IMR-90 (cell line): ENCODE results near the gene LTO1. TPM values are rescaled to one million over a fixed set of nuclear protein-coding genes. Genes with fewer than 3 reads are reported as not detected.

Experiments used
- ATAC-seq: fragments of 200-7000 bp; cut with Tn5 transposase; 2 replicates; pipeline ENCODE4 v1.9.1; 2020; ENCODE audit warnings: low read depth, mild to moderate bottlenecking, moderate library complexity
- BruUV-seq: library from RNA; stranded (reverse); fragments of 400-500 nt; replicated peaks from 2 replicates; lab custom pipeline; 2021; lab: Mats Ljungman, UMichigan
- CTCF ChIA-PET: fragments of 300-600 bp; formaldehyde crosslinking; extraction: SDS; loops from one replicate; lab custom pipeline; 2021; ENCODE audit warnings: antibody characterized with exemption; lab: Yijun Ruan, JAX
- POLR2A ChIA-PET: fragments of 300-600 bp; sonication (Branson Sonifier 250); formaldehyde crosslinking; loops from one replicate; lab custom pipeline; 2022; ENCODE audit warnings: antibody characterized with exemption; ENCODE audit not compliant: unreplicated experiment; lab: Charles Lee
- DNase-seq: peaks from one replicate; pipeline ENCODE4 v3.0.0; 2013
- H2AFZ ChIP-seq: replicated peaks from 2 replicates; pipeline ENCODE3; 2013; ENCODE audit warnings: low read length, mild to moderate bottlenecking; ENCODE audit not compliant: poor library complexity
- H2AK5ac ChIP-seq: 2 replicates; pipeline ENCODE4 v1.6.1; 2013; ENCODE audit warnings: low read depth, low read length, inconsistent platforms
- H2AK9ac ChIP-seq: replicated peaks from 2 replicates; pipeline ENCODE3; 2013; ENCODE audit warnings: mild to moderate bottlenecking, low read depth, low read length, moderate library complexity; ENCODE audit not compliant: poor library complexity
- H2BK120ac ChIP-seq: 2 replicates; pipeline ENCODE4 v1.6.1; 2013; ENCODE audit warnings: low read depth, low read length, inconsistent platforms
- H2BK15ac ChIP-seq: 3 replicates; pipeline ENCODE4 v1.6.1; 2013; ENCODE audit warnings: low read depth, low read length, inconsistent platforms
- H2BK20ac ChIP-seq: 2 replicates; pipeline ENCODE4 v1.6.1; 2013; ENCODE audit warnings: low read depth, mild to moderate bottlenecking, inconsistent platforms, low read length, moderate library complexity
- H2BK5ac ChIP-seq: 2 replicates; pipeline ENCODE4 v1.6.1; 2013; ENCODE audit warnings: mild to moderate bottlenecking, low read depth, low read length, inconsistent platforms; ENCODE audit not compliant: poor library complexity, severe bottlenecking
- H3K14ac ChIP-seq: replicated peaks from 2 replicates; pipeline ENCODE4 v1.6.1; 2013; ENCODE audit warnings: low read depth, low read length, inconsistent platforms
- H3K18ac ChIP-seq: 2 replicates; pipeline ENCODE4 v1.6.1; 2013; ENCODE audit warnings: low read depth, low read length, control low read depth
- H3K23ac ChIP-seq: 2 replicates; pipeline ENCODE4 v1.6.1; 2013; ENCODE audit warnings: low read depth, low read length, inconsistent platforms
- H3K27ac ChIP-seq: 2 replicates; pipeline ENCODE4 v1.5.1; 2013; ENCODE audit warnings: mild to moderate bottlenecking, control low read depth, low read length; ENCODE audit not compliant: insufficient read depth
- H3K27me3 ChIP-seq: 2 replicates; pipeline ENCODE4 v1.6.1; 2013; ENCODE audit warnings: low read length; ENCODE audit not compliant: control insufficient read depth, insufficient read depth
- H3K36me3 ChIP-seq: 2 replicates; pipeline ENCODE4 v1.6.1; 2013; ENCODE audit warnings: low read length, mixed read lengths; ENCODE audit not compliant: control insufficient read depth, insufficient read depth
- H3K4ac ChIP-seq: 2 replicates; pipeline ENCODE4 v1.6.1; 2013; ENCODE audit warnings: low read depth, low read length, inconsistent platforms
- H3K4me1 ChIP-seq: 2 replicates; pipeline ENCODE4 v1.6.1; 2013; ENCODE audit warnings: low read length, mixed read lengths; ENCODE audit not compliant: control insufficient read depth, insufficient read depth
- H3K4me2 ChIP-seq: 2 replicates; pipeline ENCODE4 v1.6.1; 2013; ENCODE audit warnings: low read depth, mild to moderate bottlenecking, control low read depth, low read length, moderate library complexity
- H3K4me3 ChIP-seq: 2 replicates; pipeline ENCODE4 v1.5.1; 2013; ENCODE audit warnings: low read depth, mild to moderate bottlenecking, control low read depth, low read length, moderate library complexity; ENCODE audit not compliant: insufficient read depth
- H3K56ac ChIP-seq: 2 replicates; pipeline ENCODE4 v1.6.1; 2013; ENCODE audit warnings: low read length, inconsistent platforms; ENCODE audit not compliant: insufficient read depth; ENCODE audit errors: extremely low read depth
- H3K79me1 ChIP-seq, 2 experiments: 2 replicates each; pipeline ENCODE4 v1.6.1; 2013; ENCODE audit warnings: low read length in 2 of 2, inconsistent platforms in 1 of 2, low read depth in 1 of 2
- H3K9ac ChIP-seq: 2 replicates; pipeline ENCODE4 v1.6.1; 2013; ENCODE audit warnings: low read depth, low read length, control low read depth
- H3K9me1 ChIP-seq: 2 replicates; pipeline ENCODE4 v1.6.1; 2013; ENCODE audit warnings: low read length, inconsistent platforms; ENCODE audit not compliant: insufficient read depth
- H3K9me3 ChIP-seq: 2 replicates; pipeline ENCODE4 v1.6.1; 2013; ENCODE audit warnings: low read length; ENCODE audit not compliant: control insufficient read depth, insufficient read depth
- H4K20me1 ChIP-seq: 2 replicates; pipeline ENCODE4 v1.6.1; 2013; ENCODE audit warnings: low read length, inconsistent platforms; ENCODE audit not compliant: insufficient read depth
- H4K5ac ChIP-seq: 2 replicates; pipeline ENCODE4 v1.6.1; 2013; ENCODE audit warnings: mild to moderate bottlenecking, low read depth, low read length, control low read depth
- H4K8ac ChIP-seq, 2 experiments: 2 replicates each; pipeline ENCODE4 v1.6.1; 2013; ENCODE audit warnings: low read depth in 2 of 2, low read length in 2 of 2, control low read depth in 1 of 2, inconsistent platforms in 1 of 2
- H4K91ac ChIP-seq: 2 replicates; pipeline ENCODE4 v1.6.1; 2013; ENCODE audit warnings: low read depth, low read length, inconsistent platforms; ENCODE audit not compliant: insufficient read depth
- BHLHE40 ChIP-seq: fragments of 150-350 bp; IDR thresholded peaks from 2 replicates; pipeline ENCODE4 v1.6.1; 2016; ENCODE audit warnings: mild to moderate bottlenecking, low read depth, low read length
- CEBPB ChIP-seq: IDR thresholded peaks from 2 replicates; pipeline ENCODE4 v1.6.1; 2012; ENCODE audit warnings: low read depth, low read length, improper control_type of control experiment
- CHD1 ChIP-seq: IDR thresholded peaks from 2 replicates; pipeline ENCODE4 v1.6.1; 2012; ENCODE audit warnings: low read depth, low read length, improper control_type of control experiment
- CTCF ChIP-seq: conservative IDR thresholded peaks from 2 replicates; pipeline ENCODE4 v1.5.1; 2012; ENCODE audit warnings: mild to moderate bottlenecking, low read depth, low read length, improper control_type of control experiment
- ELK1 ChIP-seq: fragments of 150-350 bp; IDR thresholded peaks from 2 replicates; pipeline ENCODE4 v1.6.1; 2016; ENCODE audit warnings: low read depth, mild to moderate bottlenecking, low read length, moderate library complexity, borderline replicate concordance
- FOS ChIP-seq: fragments of 150-350 bp; IDR thresholded peaks from 2 replicates; pipeline ENCODE4 v1.6.1; 2016; ENCODE audit warnings: low read depth, low read length
- MAFK ChIP-seq: IDR thresholded peaks from 2 replicates; pipeline ENCODE4 v1.6.1; 2012; ENCODE audit warnings: low read depth, low read length, improper control_type of control experiment
- MAZ ChIP-seq: IDR thresholded peaks from 2 replicates; pipeline ENCODE4 v1.6.1; 2012; ENCODE audit warnings: low read depth, mild to moderate bottlenecking, low read length, improper control_type of control experiment, moderate library complexity, borderline replicate concordance
- MXI1 ChIP-seq: IDR thresholded peaks from 2 replicates; pipeline ENCODE4 v1.6.1; 2012; ENCODE audit warnings: low read depth, mild to moderate bottlenecking, low read length, moderate library complexity, borderline replicate concordance
- NFE2L2 ChIP-seq: fragments of 150-350 bp; IDR thresholded peaks from 2 replicates; pipeline ENCODE4 v1.6.1; 2016; ENCODE audit warnings: low read depth, mild to moderate bottlenecking, low read length
- POLR2A ChIP-seq: IDR thresholded peaks from 2 replicates; pipeline ENCODE4 v1.6.1; 2012; ENCODE audit warnings: mild to moderate bottlenecking, low read depth, low read length
- RAD21 ChIP-seq: IDR thresholded peaks from 2 replicates; pipeline ENCODE4 v1.6.1; 2012; ENCODE audit warnings: low read length, improper control_type of control experiment
- RCOR1 ChIP-seq: IDR thresholded peaks from 2 replicates; pipeline ENCODE4 v1.6.1; 2012; ENCODE audit warnings: mild to moderate bottlenecking, low read length, improper control_type of control experiment; ENCODE audit not compliant: insufficient replicate concordance
- RFX5 ChIP-seq: IDR thresholded peaks from 2 replicates; pipeline ENCODE4 v1.8.0; 2012; ENCODE audit warnings: low read depth, mild to moderate bottlenecking, low read length, moderate library complexity
- SMC3 ChIP-seq: fragments of 150-350 bp; IDR thresholded peaks from 2 replicates; pipeline ENCODE4 v1.6.1; 2016; ENCODE audit warnings: low read depth, mild to moderate bottlenecking, antibody characterized with exemption, low read length, moderate library complexity
- USF2 ChIP-seq: fragments of 150-350 bp; IDR thresholded peaks from 2 replicates; pipeline ENCODE4 v1.6.1; 2017; ENCODE audit warnings: mild to moderate bottlenecking, antibody characterized with exemption, low read length, low read depth
- WGBS, 2 experiments: methylation state at CpG; one replicate each; pipeline versions ENCODE4 v1.1.5 to v1.1.7; 2013; ENCODE audit warnings: missing lambda C conversion rate in 2 of 2; ENCODE audit not compliant: insufficient read length in 1 of 2; ENCODE audit errors: extremely low coverage in 2 of 2; 5-methylcytosine and 5-hydroxymethylcytosine counted together
- dilution Hi-C: fragments of 300-500 bp; cut with HindIII; formaldehyde crosslinking; loops from one replicate; pipeline ENCODE4 v1.14.3; 2018; ENCODE audit warnings: low sequenced_read_pairs; ENCODE audit not compliant: unreplicated experiment
- in situ Hi-C: fragments of 300-500 bp; cut with MboI; formaldehyde crosslinking; loops from 3 replicates; pipeline ENCODE4 v1.14.3; 2019; ENCODE audit warnings: low sequenced_read_pairs, inconsistent platforms, mixed read lengths
- intact Hi-C: fragments of 100-400 bp; cut with micrococcal nuclease; formaldehyde crosslinking; loops from 2 replicates; pipeline ENCODE4 v1.10.0; 2022
- polyA plus RNA-seq, 3 experiments: library from polyadenylated mRNA; depleted of rRNA; stranded (reverse); fragments of >200 nt; gene quantifications; 2 replicates each; pipeline ENCODE4 v1.2.3, GENCODE V29; 2012; ENCODE audit warnings: low replicate concordance in 1 of 3
- total RNA-seq: library from RNA; depleted of rRNA; stranded (reverse); fragments of >200 nt; gene quantifications from 2 replicates; pipeline ENCODE4 v1.2.3, GENCODE V29; 2012

Gene LTO1
- total and polyA plus RNA-seq, 2 of the 4 experiments (the other 2 are of a cell fraction), result 8.2 to 23.5 TPM

GRCh38 chr11:69718912-69719311 lies 43.8 kb upstream of the LTO1 start:
- Histone ChIP-seq H3K36me3 (no peaks in the 10 kb centered on the region), H2BK15ac (no peak overlapping the region), H3K14ac (no peak overlapping the region), H3K9me1 (no peaks in the 10 kb centered on the region), H2AFZ (no peak overlapping the region), H3K4me1 (no peaks in the 10 kb centered on the region), H3K9me3 (no peaks in the 10 kb centered on the region), H3K4ac (no peak overlapping the region), H3K79me1 (no peaks in the 10 kb centered on the region), H3K4me2 (no peak overlapping the region), H4K91ac (no peak overlapping the region), H2AK9ac (no peak overlapping the region), H3K4me3 (no peak overlapping the region), H4K20me1 (no peaks in the 10 kb centered on the region), H2BK20ac (no peak overlapping the region), H2BK120ac (no peak overlapping the region), H3K27me3 (peaks cover 75% of the 10 kb centered on the region), H4K5ac (no peak overlapping the region), H3K23ac (no peak overlapping the region), H3K9ac (no peak overlapping the region), H3K56ac (no peak overlapping the region), H3K18ac (no peak overlapping the region), H2BK5ac (no peak overlapping the region), H2AK5ac (no peak overlapping the region), H3K27ac (no peak overlapping the region), H4K8ac (no peak overlapping the region)
- in situ Hi-C loops (loop anchor here (10.0 kb wide), 1 partner anchor 476 kb away; no protein-coding TSS in a partner anchor), intact Hi-C loops (no loop called here), dilution Hi-C loops (no loop called here)
- ChIA-PET CTCF (interaction anchor here (0.6 to 1.9 kb wide), 3 partner anchors 46 to 91 kb away, joined by 3 to 6 read pairs (median 3); no protein-coding TSS in a partner anchor), POLR2A (no interaction called here)
- no peak for DNase-seq
- no peak for ATAC-seq
- 65% methylated on average over 5 of the region's 8 CpGs; no CpG with 5 or more reads in 1 of the 2 experiments for whole genome bisulfite sequencing, 2 experiments
- TF ChIP-seq BHLHE40 (no peak), MAFK (no peak), USF2 (no peak), FOS (no peak), RCOR1 (no peak), CTCF (no peak), SMC3 (no peak), NFE2L2 (no peak), RFX5 (no peak), MXI1 (no peak), POLR2A (no peak), ELK1 (no peak), CEBPB (no peak), MAZ (no peak), RAD21 (no peak), CHD1 (no peak)
- no TSS peak for BruUV-seq
